Esophagus muscularis mucosa (tissue), 4 donors: Measurements from ENCODE around the gene IL11RA. TPM values are rescaled to one million over a fixed set of nuclear protein-coding genes. Genes with fewer than 3 reads are reported as not detected.

Experiments used
- DNase-seq: peaks from one replicate; pipeline ENCODE4 v3.0.0-alpha.2; 2017; ENCODE audit errors: extremely low spot score
- H3K27ac ChIP-seq, 4 donors: fragments of 200-600 bp; sonication (generic); replicated peaks in 1 of 4; 1 replicate in 3 of 4; 2 replicates in 1 of 4; pipeline ENCODE4 v1.5.1; 2016 to 2019; ENCODE audit warnings: mild to moderate bottlenecking in 1 of 4
- H3K27me3 ChIP-seq, 4 donors: fragments of 200-600 bp; sonication (generic); one replicate each; pipeline versions ENCODE4 v1.5.1 to v1.6.0; 2016 to 2019
- H3K36me3 ChIP-seq, 4 donors: fragments of 200-600 bp; sonication (generic); one replicate each; pipeline ENCODE4 v1.5.1; 2016 to 2019
- H3K4me1 ChIP-seq, 4 donors: fragments of 200-600 bp; sonication (generic); one replicate each; pipeline ENCODE4 v1.5.1; 2016 to 2019
- H3K4me3 ChIP-seq, 4 donors: fragments of 200-600 bp; sonication (generic); 1 replicate in 2 of 4; 2 replicates in 2 of 4; pipeline ENCODE4 v1.5.1; 2016 to 2019; ENCODE audit warnings: mild to moderate bottlenecking in 4 of 4, moderate library complexity in 1 of 4
- H3K9me3 ChIP-seq, 4 donors: fragments of 200-600 bp; sonication (generic); 1 replicate in 3 of 4; 2 replicates in 1 of 4; pipeline ENCODE4 v1.5.1; 2016 to 2019
- CTCF ChIP-seq, 3 experiments: fragments of 200-600 bp in 2 of 3; fragments of 450-650 bp in 1 of 3; sonication (generic) in 2 of 3; IDR thresholded peaks; one replicate each; pipeline ENCODE4 v1.5.1; 2017 to 2019; ENCODE audit warnings: antibody characterized with exemption in 3 of 3, mild to moderate bottlenecking in 2 of 3, moderate library complexity in 1 of 3
- EP300 ChIP-seq: sonication (generic); formaldehyde crosslinking; IDR thresholded peaks from one replicate; pipeline ENCODE4 v1.6.1; 2017; ENCODE audit warnings: antibody characterized with exemption
- POLR2A ChIP-seq: fragments of 450-650 bp; IDR thresholded peaks from one replicate; pipeline ENCODE4 v1.6.1; 2017; ENCODE audit warnings: antibody characterized with exemption, moderate library complexity, mild to moderate bottlenecking, low read depth
- POLR2AphosphoS5 ChIP-seq, 2 donors: sonication (generic); formaldehyde crosslinking; IDR thresholded peaks; one replicate each; pipeline ENCODE4 v1.6.1; 2017; ENCODE audit warnings: antibody characterized with exemption in 2 of 2
- WGBS: methylation state at CpG from one replicate; pipeline ENCODE4 v1.1.5; 2018; 5-methylcytosine and 5-hydroxymethylcytosine counted together
- intact Hi-C: fragments of 100-400 bp; cut with DNase I; formaldehyde crosslinking; loops from one replicate; pipeline ENCODE4 v1.15.1; 2023
- small RNA-seq, 3 donors: library from RNA; depleted of rRNA; stranded (forward); fragments of <200 nt; gene quantifications; one replicate each; pipeline ENCODE3, GENCODE V24; 2016
- total RNA-seq, 4 donors: library from RNA; depleted of rRNA; stranded (reverse); fragments of >200 nt; gene quantifications; one replicate each; pipeline versions ENCODE4 v1.1.0 to v1.2.1, GENCODE V29; 2016

IL11RA gene
- total RNA-seq, 4 donors from 2014 or later = 33.0 to 40.2 (median 33.9) TPM

- intact Hi-C loops = loop anchor here (10.0 kb wide), 1 partner anchor 278 kb away; the partner anchor contains the start of gene DNAJB5
- no peak for DNase-seq
- TF ChIP-seq POLR2AphosphoS5 (IDR thresholded peaks at IDR 0.05) = no peak
- TF ChIP-seq POLR2A = no peak
- TF ChIP-seq CTCF (IDR thresholded peaks at IDR 0.05) = no peak
- TF ChIP-seq EP300 = no peak
- no peak overlapping the region for H3K4me3 ChIP-seq
- H3K9me3 ChIP-seq = no peaks in the 10 kb centered on the region
- H3K36me3 ChIP-seq = no peaks in the 10 kb centered on the region
- 98% methylated on average over 2 of the region's 2 CpGs for WGBS
- H3K4me1 ChIP-seq = peaks cover 0 to 14% (median 9%) of the 10 kb centered on the region in 4 donors
- H3K27ac ChIP-seq = no peak overlapping the region
- H3K27me3 ChIP-seq = no peaks in the 10 kb centered on the region
Measured at GRCh38 chr9:34707130-34707529, 55.1 kb downstream of the IL11RA start.

- intact Hi-C loops = loop anchor here (10.0 kb wide), 1 partner anchor 275 kb away; the partner anchor contains the start of gene DNAJB5
Measured at GRCh38 chr9:34709196-34709978, 57.4 kb downstream of the IL11RA start.

GRCh38 chr9:34710023-34710422, 58.0 kb downstream of the IL11RA start, which contains the start of gene CCL21:
Gene CCL21 (minus strand): TSS chr9:34710136. CDS start chr9:34710066, 70 bp downstream.
- whole genome bisulfite sequencing = 88% methylated on average over 2 of the region's 2 CpGs
- peaks cover 0 to 10% (median 7%) of the 10 kb centered on the region in 4 donors for H3K4me1 ChIP-seq
- TF ChIP-seq POLR2AphosphoS5 (IDR thresholded peaks at IDR 0.05) = no peak
- intact Hi-C loops = no loop called here
- no peaks in the 10 kb centered on the region for H3K27me3 ChIP-seq
- no peak within 1 kb of the TSS for H3K27ac ChIP-seq
- no peak for DNase-seq
- no peaks in the 10 kb centered on the region for H3K36me3 ChIP-seq
- H3K9me3 ChIP-seq = no peaks in the 10 kb centered on the region
- H3K4me3 ChIP-seq = no peak within 1 kb of the TSS

More at GRCh38 chr9:34709196-34709978, 57.4 kb downstream of the IL11RA start:
- no peak for TF ChIP-seq POLR2AphosphoS5 (IDR thresholded peaks at IDR 0.05)
- TF ChIP-seq POLR2A = no peak
- no peak for TF ChIP-seq CTCF (IDR thresholded peaks at IDR 0.05)
- TF ChIP-seq EP300 = no peak
- Histone ChIP-seq H3K9me3 (no peaks in the 10 kb centered on the region), H3K27ac (no peak overlapping the region), H3K4me1 (peaks cover 0 to 10% (median 7%) of the 10 kb centered on the region in 4 donors), H3K27me3 (no peaks in the 10 kb centered on the region), H3K4me3 (no peak overlapping the region), H3K36me3 (no peaks in the 10 kb centered on the region)
- no peak for DNase-seq
- WGBS = 100% methylated on average over 2 of the region's 9 CpGs

Small RNAs within 50 kb of the gene (small RNA-seq; reads per million reads assigned to genes)
- gene CCL27 = 0 reads per million in 3 donors

Other genes with a start within 250 kb of the IL11RA start
- gene FAM219A, start 193.6 kb upstream of the IL11RA start, total RNA-seq = 10 to 100 TPM; 12.6 to 19.2 (median 17.0) TPM
- not detected for gene DNAI1, start 193.4 kb upstream of the IL11RA start, total RNA-seq
- gene ENHO, start 129.2 kb upstream of the IL11RA start, total RNA-seq = 1 to 10 TPM in 2 of 4 donors, under 1 TPM in 1, not detected in 1; 0.50 to 2.0 (median 1.1) TPM
- 1 to 10 TPM; 1.2 to 3.8 (median 2.7) TPM for gene CNTFR, start 62.5 kb upstream of the IL11RA start, total RNA-seq
- gene RPP25L, start 40.1 kb upstream of the IL11RA start, total RNA-seq = 10 to 100 TPM; 11.6 to 26.7 (median 20.2) TPM
- gene DCTN3, start 31.7 kb upstream of the IL11RA start, total RNA-seq = 100 to 1,000 TPM; 104 to 129 (median 113) TPM
- gene ARID3C, start 23.1 kb upstream of the IL11RA start, total RNA-seq = not detected
- 10 to 100 TPM; 73.4 to 90.3 (median 83.9) TPM for gene SIGMAR1, start 14.4 kb upstream of the IL11RA start, total RNA-seq
- 10 to 100 TPM; 15.9 to 34.7 (median 22.9) TPM for gene GALT, start 5.5 kb upstream of the IL11RA start, total RNA-seq
- not detected for gene CCL27, start 10.5 kb downstream of the IL11RA start, total RNA-seq
- gene CCL19, start 39.1 kb downstream of the IL11RA start, total RNA-seq = under 1 TPM in 2 of 4 donors, not detected in 2; 0.57 to 0.71 TPM
- 100 to 1,000 TPM in 2 of 4 donors, 10 to 100 TPM in 2; 53.6 to 271 (median 119) TPM for gene CCL21, start 58.0 kb downstream of the IL11RA start, total RNA-seq